H9 (cell line): ENCODE results near the gene MSH6. TPM values are rescaled to one million over a fixed set of nuclear protein-coding genes. Genes with fewer than 3 reads are reported as not detected.
A peak's percentile ranks its signal among the peaks of the same experiment; 100 is the strongest.

Experiments
- DNase-seq: peaks from one replicate; pipeline ENCODE4 v3.0.0-alpha.2; 2017
- H2AFZ ChIP-seq: one replicate; pipeline ENCODE4 v1.6.1; 2013; ENCODE audit warnings: mild to moderate bottlenecking, low read length, control low read depth, moderate library complexity
- H2AK5ac ChIP-seq: 2 replicates; pipeline ENCODE4 v1.6.1; 2013; ENCODE audit warnings: low read length, control low read depth, mixed read lengths; ENCODE audit not compliant: insufficient read length
- H2BK120ac ChIP-seq: one replicate; pipeline ENCODE4 v1.6.1; 2013; ENCODE audit warnings: low read depth, mild to moderate bottlenecking, low read length, control low read depth, inconsistent platforms; ENCODE audit not compliant: poor library complexity, severe bottlenecking
- H2BK12ac ChIP-seq: 2 replicates; pipeline ENCODE4 v1.6.1; 2013; ENCODE audit warnings: low read length, control low read depth, mixed read lengths, low read depth; ENCODE audit not compliant: insufficient read length
- H2BK15ac ChIP-seq: 2 replicates; pipeline ENCODE4 v1.6.1; 2013; ENCODE audit warnings: low read depth, low read length, control low read depth
- H2BK20ac ChIP-seq: one replicate; pipeline ENCODE4 v1.6.1; 2013; ENCODE audit warnings: low read depth, mild to moderate bottlenecking, low read length, control low read depth, inconsistent platforms; ENCODE audit not compliant: poor library complexity, severe bottlenecking
- H2BK5ac ChIP-seq: 2 replicates; pipeline ENCODE4 v1.6.1; 2013; ENCODE audit warnings: low read length, control low read depth, mixed read lengths; ENCODE audit not compliant: insufficient read length
- H3K14ac ChIP-seq: 2 replicates; pipeline ENCODE4 v1.6.1; 2013; ENCODE audit warnings: low read length, control low read depth; ENCODE audit not compliant: insufficient read depth
- H3K18ac ChIP-seq: 2 replicates; pipeline ENCODE4 v1.6.1; 2013; ENCODE audit warnings: low read depth, mild to moderate bottlenecking, mixed read lengths, low read length, control low read depth; ENCODE audit not compliant: insufficient read length
- H3K23ac ChIP-seq: 2 replicates; pipeline ENCODE4 v1.6.1; 2013; ENCODE audit warnings: low read length, control low read depth, mixed read lengths, low read depth; ENCODE audit not compliant: insufficient read length
- H3K23me2 ChIP-seq: 2 replicates; pipeline ENCODE4 v1.6.1; 2013; ENCODE audit warnings: low read depth, mild to moderate bottlenecking, mixed read lengths, low read length, control low read depth; ENCODE audit not compliant: insufficient read length, poor library complexity, severe bottlenecking
- H3K27ac ChIP-seq: 2 replicates; pipeline ENCODE4 v1.5.1; 2013; ENCODE audit warnings: low read length, control low read depth, mixed read lengths, low read depth; ENCODE audit not compliant: insufficient read length
- H3K27me3 ChIP-seq: 2 replicates; pipeline ENCODE4 v1.6.1; 2013; ENCODE audit warnings: low read length, control low read depth, inconsistent platforms; ENCODE audit not compliant: insufficient read depth
- H3K4ac ChIP-seq: 2 replicates; pipeline ENCODE4 v1.6.1; 2013; ENCODE audit warnings: low read depth, mild to moderate bottlenecking, control low read depth, inconsistent platforms, low read length, moderate library complexity
- H3K4me1 ChIP-seq: 2 replicates; pipeline ENCODE4 v1.6.1; 2013; ENCODE audit warnings: low read length, control low read depth, inconsistent platforms; ENCODE audit not compliant: insufficient read depth
- H3K4me2 ChIP-seq: 2 replicates; pipeline ENCODE4 v1.6.1; 2013; ENCODE audit warnings: low read length, control low read depth, mixed read lengths; ENCODE audit not compliant: insufficient read length, insufficient read depth
- H3K56ac ChIP-seq: 2 replicates; pipeline ENCODE4 v1.6.1; 2013; ENCODE audit warnings: low read depth, mild to moderate bottlenecking, mixed read lengths, low read length, control low read depth; ENCODE audit not compliant: insufficient read length
- H3K79me1 ChIP-seq: 2 replicates; pipeline ENCODE4 v1.6.1; 2013; ENCODE audit warnings: low read depth, mild to moderate bottlenecking, moderate library complexity, low read length, control low read depth, inconsistent platforms; ENCODE audit not compliant: insufficient read depth, poor library complexity, severe bottlenecking
- H3K79me2 ChIP-seq: 2 replicates; pipeline ENCODE4 v1.6.1; 2013; ENCODE audit warnings: low read length, control low read depth, inconsistent platforms; ENCODE audit not compliant: insufficient read depth
- H3K9ac ChIP-seq: 2 replicates; pipeline ENCODE4 v1.6.1; 2013; ENCODE audit warnings: low read length, control low read depth, mixed read lengths; ENCODE audit not compliant: insufficient read length; ENCODE audit errors: extremely low read depth
- H3K9me3 ChIP-seq: one replicate; pipeline ENCODE4 v1.6.1; 2013; ENCODE audit warnings: low read depth, low read length, inconsistent platforms; ENCODE audit not compliant: control insufficient read depth
- H3T11ph ChIP-seq: one replicate; pipeline ENCODE4 v1.6.1; 2013; ENCODE audit warnings: mild to moderate bottlenecking, low read length, control low read depth, inconsistent platforms
- H4K20me1 ChIP-seq: one replicate; pipeline ENCODE4 v1.6.1; 2013; ENCODE audit not compliant: control insufficient read depth, insufficient read length, insufficient read depth
- H4K5ac ChIP-seq: 2 replicates; pipeline ENCODE4 v1.6.1; 2013; ENCODE audit warnings: low read depth, mild to moderate bottlenecking, mixed read lengths, low read length, control low read depth; ENCODE audit not compliant: insufficient read length
- H4K8ac ChIP-seq: replicated peaks from 2 replicates; pipeline ENCODE4 v1.6.1; 2013; ENCODE audit warnings: low read length, control low read depth, mixed read lengths, low read depth; ENCODE audit not compliant: insufficient read length
- H4K91ac ChIP-seq: 2 replicates; pipeline ENCODE4 v1.6.1; 2013; ENCODE audit warnings: low read depth, mild to moderate bottlenecking, moderate library complexity, mixed read lengths, low read length, control low read depth; ENCODE audit not compliant: insufficient read length
- H3K27ac Mint-ChIP-seq, 3 experiments: 2 replicates in 2 of 3; 3 replicates in 1 of 3; pipeline ENCODE4 v1.8.0; 2020 to 2021; ENCODE audit warnings: mixed read lengths in 3 of 3, mild to moderate bottlenecking in 1 of 3, moderate library complexity in 1 of 3
- H3K27me3 Mint-ChIP-seq: 2 replicates; pipeline ENCODE4 v1.8.0; 2021; ENCODE audit warnings: low read depth, mild to moderate bottlenecking, moderate library complexity, mixed read lengths
- H3K36me3 Mint-ChIP-seq, 3 experiments: 2 replicates in 2 of 3; 3 replicates in 1 of 3; pipeline ENCODE4 v1.8.0; 2020 to 2021; ENCODE audit warnings: low read depth in 3 of 3, mixed read lengths in 3 of 3; ENCODE audit not compliant: insufficient read depth in 1 of 3
- H3K4me1 Mint-ChIP-seq, 2 experiments: 2 replicates each; pipeline ENCODE4 v1.8.0; 2020; ENCODE audit warnings: mixed read lengths in 2 of 2
- H3K4me3 Mint-ChIP-seq, 2 experiments: 2 replicates in 1 of 2; 3 replicates in 1 of 2; pipeline ENCODE4 v1.8.0; 2020 to 2021; ENCODE audit warnings: mild to moderate bottlenecking in 2 of 2, mixed read lengths in 2 of 2, moderate library complexity in 1 of 2
- H3K9me3 Mint-ChIP-seq, 2 experiments: 2 replicates in 1 of 2; 3 replicates in 1 of 2; pipeline ENCODE4 v1.8.0; 2020; ENCODE audit warnings: mild to moderate bottlenecking in 2 of 2, mixed read lengths in 2 of 2, moderate library complexity in 1 of 2
- WGBS: extraction: QIAGEN DNeasy Blood & Tissue Kit; methylation state at CpG from one replicate; pipeline ENCODE4 v1.1.7; 2013; ENCODE audit warnings: missing lambda C conversion rate, low lambda C conversion rate, mixed read lengths; ENCODE audit not compliant: insufficient read length; ENCODE audit errors: extremely low coverage; 5-methylcytosine and 5-hydroxymethylcytosine counted together
- total RNA-seq: library from RNA; stranded (reverse); gene quantifications from 2 replicates; pipeline ENCODE4 v1.2.1, GENCODE V29; 2021
- TF ChIP-seq, protein P1 (sequence below): fragments of 200-600 bp; sonication (generic); conservative IDR thresholded peaks from 3 replicates; pipeline ENCODE4 v1.8.0; 2021; ENCODE audit warnings: antibody characterized with exemption, mild to moderate bottlenecking

MSH6 gene
- total RNA-seq, 1 experiment from 2014 or later = 303 TPM

DNA sequence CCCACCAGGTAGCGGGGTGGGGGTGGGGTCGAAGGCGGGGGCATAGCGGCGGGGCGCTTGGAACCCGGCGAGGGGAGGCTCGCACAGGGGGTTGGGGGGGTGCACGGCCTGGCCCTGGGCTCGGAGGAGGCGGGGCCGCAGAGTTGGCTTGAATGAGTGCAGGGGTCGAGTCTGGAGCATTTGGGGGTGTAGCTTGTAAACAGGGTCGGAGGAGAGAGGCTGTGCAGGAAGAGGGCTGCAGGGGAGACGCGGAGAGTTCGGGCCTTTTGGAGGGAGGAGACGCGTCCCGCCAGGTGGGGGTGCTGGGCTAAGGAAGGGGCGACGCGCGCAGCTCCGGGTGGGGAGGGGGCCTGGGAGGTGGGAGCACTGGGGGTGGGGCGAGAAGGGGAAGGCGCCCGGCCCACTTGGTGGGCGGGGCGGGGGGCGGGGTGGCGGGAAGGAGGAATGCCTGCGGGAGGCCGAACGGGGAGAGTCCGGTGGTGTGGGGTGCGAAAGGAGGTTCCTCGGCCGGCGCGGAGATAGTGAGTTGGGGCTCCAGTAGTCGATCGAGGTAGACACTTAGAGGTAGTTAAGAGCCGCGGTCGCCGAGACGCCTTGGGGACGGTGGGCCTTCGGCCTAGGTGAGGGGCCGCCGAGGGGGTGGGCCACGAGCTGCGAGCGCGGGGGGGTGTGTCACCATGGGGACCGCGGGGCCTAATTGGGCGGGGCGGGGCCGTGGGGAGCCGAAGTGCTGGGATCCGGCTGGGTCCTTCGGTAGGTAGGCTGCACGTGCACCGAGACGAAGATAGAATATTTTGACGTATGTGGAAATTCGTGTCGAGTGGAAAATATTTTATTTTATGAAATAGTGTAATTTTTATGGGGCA is 774 bp downstream of the MSH6 start:
- H3K27me3 ChIP-seq = no peaks in the 10 kb centered on the region
- no peak overlapping the region for H3T11ph ChIP-seq
- H4K8ac ChIP-seq = no peak overlapping the region
- no peaks in the 10 kb centered on the region for H3K79me1 ChIP-seq
- H3K36me3 Mint-ChIP-seq = peaks cover 12 to 22% (median 18%) of the 10 kb centered on the region in 3 experiments
- H3K4me1 ChIP-seq = no peaks in the 10 kb centered on the region; the same call in 1 of the 2 replicates
- DNase-seq = peak; percentile 89
- no peak overlapping the region for H3K4ac ChIP-seq
- no peak overlapping the region for H2BK12ac ChIP-seq
- TF ChIP-seq, protein P1, sequence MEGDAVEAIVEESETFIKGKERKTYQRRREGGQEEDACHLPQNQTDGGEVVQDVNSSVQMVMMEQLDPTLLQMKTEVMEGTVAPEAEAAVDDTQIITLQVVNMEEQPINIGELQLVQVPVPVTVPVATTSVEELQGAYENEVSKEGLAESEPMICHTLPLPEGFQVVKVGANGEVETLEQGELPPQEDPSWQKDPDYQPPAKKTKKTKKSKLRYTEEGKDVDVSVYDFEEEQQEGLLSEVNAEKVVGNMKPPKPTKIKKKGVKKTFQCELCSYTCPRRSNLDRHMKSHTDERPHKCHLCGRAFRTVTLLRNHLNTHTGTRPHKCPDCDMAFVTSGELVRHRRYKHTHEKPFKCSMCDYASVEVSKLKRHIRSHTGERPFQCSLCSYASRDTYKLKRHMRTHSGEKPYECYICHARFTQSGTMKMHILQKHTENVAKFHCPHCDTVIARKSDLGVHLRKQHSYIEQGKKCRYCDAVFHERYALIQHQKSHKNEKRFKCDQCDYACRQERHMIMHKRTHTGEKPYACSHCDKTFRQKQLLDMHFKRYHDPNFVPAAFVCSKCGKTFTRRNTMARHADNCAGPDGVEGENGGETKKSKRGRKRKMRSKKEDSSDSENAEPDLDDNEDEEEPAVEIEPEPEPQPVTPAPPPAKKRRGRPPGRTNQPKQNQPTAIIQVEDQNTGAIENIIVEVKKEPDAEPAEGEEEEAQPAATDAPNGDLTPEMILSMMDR = no peak
- no peak overlapping the region for H4K5ac ChIP-seq
- H3K27ac ChIP-seq = peak overlapping the region; percentile 53
- peaks cover 27 to 32% of the 10 kb centered on the region in 2 experiments for H3K4me1 Mint-ChIP-seq
- no peaks in the 10 kb centered on the region for H3K9me3 ChIP-seq
- H4K91ac ChIP-seq = no peak overlapping the region
- no peak overlapping the region for H2BK5ac ChIP-seq
- H3K4me3 Mint-ChIP-seq = peak overlapping the region; percentile 92 to 96
- H3K27ac Mint-ChIP-seq = peak overlapping the region; percentile 91 to 95 (median 94)
- no peak overlapping the region for H3K23ac ChIP-seq
- peak overlapping the region; percentile 97 for H3K9ac ChIP-seq
- peaks cover 41% of the 10 kb centered on the region for H3K79me2 ChIP-seq
- no peak overlapping the region for H2BK20ac ChIP-seq
- H3K18ac ChIP-seq = peak overlapping the region; percentile 89
- H2AK5ac ChIP-seq = no peak overlapping the region
- H3K56ac ChIP-seq = no peak overlapping the region
- H2AFZ ChIP-seq = no peak overlapping the region
- no peaks in the 10 kb centered on the region; a peak in 2 of 5 replicates for H3K9me3 Mint-ChIP-seq
- H4K20me1 ChIP-seq = no peaks in the 10 kb centered on the region
- no peak overlapping the region for H2BK15ac ChIP-seq
- H3K4me2 ChIP-seq = peak overlapping the region; percentile 83
- no peaks in the 10 kb centered on the region for H3K27me3 Mint-ChIP-seq
- WGBS = no CpG with 5 or more reads among the region's 71 CpGs
- peaks cover 4% of the 10 kb centered on the region for H3K23me2 ChIP-seq
- H3K14ac ChIP-seq = peak overlapping the region; percentile 96; the same call in 1 of the 2 replicates
- H2BK120ac ChIP-seq = no peak overlapping the region
